Measurements from ENCODE around the gene FLT3. TPM values are rescaled to one million over a fixed set of nuclear protein-coding genes. Genes with fewer than 3 reads are reported as not detected.

Gene FLT3
- total and polyA plus RNA-seq, 10 of the 15 experiments (the other 5 are each of a cell fraction or from before 2014, with no cell fraction given), result 0.04 to 0.19 (median 0.11) TPM; not detected in 1

- TF ChIP-seq NFXL1 (IDR thresholded peaks at IDR 0.05; ENCODE audit: borderline replicate concordance) (no peak), BHLHE40 (IDR thresholded peaks at IDR 0.05; ENCODE audit: borderline replicate concordance in 1 of 2, low read depth in 2 of 2, low read length in 1 of 2) (no peak), BACH1 (IDR thresholded peaks at IDR 0.05; ENCODE audit: borderline replicate concordance) (no peak), DPF2 (IDR thresholded peaks at IDR 0.05) (no peak), ZZZ3 (IDR thresholded peaks at IDR 0.05; ENCODE audit: control insufficient read depth, insufficient read length, low read depth) (no peak), CHD1 (IDR thresholded peaks at IDR 0.05; ENCODE audit: low read depth, low read length) (no peak), MTA3 (IDR thresholded peaks at IDR 0.05; ENCODE audit: borderline replicate concordance, low read length) (no peak), ZNF207 (IDR thresholded peaks at IDR 0.05; ENCODE audit: borderline replicate concordance) (no peak), MAX (IDR thresholded peaks at IDR 0.05; ENCODE audit: low read depth, low read length) (no peak)
Observed at GRCh38 chr13:27979001-27979643, 121.3 kb downstream of the FLT3 start (continued).

DNA sequence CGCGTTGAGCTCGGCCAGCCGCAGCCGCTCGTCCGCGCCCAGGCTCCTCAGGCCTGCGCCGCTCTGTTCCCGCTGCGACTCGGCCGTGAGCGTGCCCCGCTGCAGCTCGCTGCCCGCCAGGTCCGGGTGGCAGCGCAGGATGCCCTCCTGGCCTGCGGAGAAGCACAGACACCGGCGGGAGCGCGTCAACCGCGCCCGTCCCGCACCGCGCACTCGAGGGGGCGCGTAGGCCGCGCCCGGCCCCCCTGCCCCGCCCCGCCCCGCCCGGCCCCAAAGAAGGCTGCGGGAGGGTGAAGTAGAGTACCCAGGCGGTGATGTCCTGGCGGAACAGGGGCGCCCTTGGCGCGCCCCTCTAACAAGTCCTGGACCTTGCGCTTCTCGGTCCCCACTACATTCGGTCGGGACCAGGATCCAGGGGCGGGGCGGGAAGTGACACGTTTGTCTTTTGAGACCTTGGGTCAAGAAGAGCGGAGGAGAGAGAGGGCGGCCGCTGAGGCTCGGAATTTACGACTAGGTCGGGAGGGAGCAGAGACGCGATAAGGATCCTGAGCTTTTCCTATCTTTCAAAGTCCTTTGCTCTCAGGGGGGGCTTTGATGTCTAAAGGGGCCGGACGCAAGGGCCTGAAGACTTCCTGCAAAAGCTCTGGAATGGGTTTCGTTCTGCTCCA, 121.9 kb downstream of the FLT3 start:
- H4K20me1 ChIP-seq (ENCODE audit: control insufficient read depth, insufficient read depth), result no peaks in the 10 kb centered on the region
- no peak overlapping the region for H3K27ac ChIP-seq (ENCODE audit: control insufficient read depth, insufficient read depth)
- no peaks in the 10 kb centered on the region for H3K79me2 ChIP-seq (ENCODE audit: control insufficient read depth, insufficient read depth, low read length)
- ChIA-PET RAD21 (ENCODE audit: unreplicated experiment) (no interaction called here), POLR2A (no interaction called here), CTCF (interaction anchor here (9.6 kb wide), 1 partner anchor 150 kb away, joined by 238 read pairs; no protein-coding TSS in a partner anchor), SMC1A (ENCODE audit: uncharacterized antibody, unreplicated experiment) (interaction anchor here (0.6 kb wide), 1 partner anchor 152 kb away, joined by 3 read pairs; no protein-coding TSS in a partner anchor)
- H3K4me1 ChIP-seq (ENCODE audit: control insufficient read depth, insufficient read depth, low read length), result no peaks in the 10 kb centered on the region
- BruUV-seq (replicated peaks), result no TSS peak
- H2AFZ ChIP-seq (ENCODE audit: control insufficient read depth, low read depth, low read length), result no peak overlapping the region
- FAIRE-seq (no peak), ATAC-seq (no peak; the same call in 2 of the 3 replicates), DNase-seq (ENCODE audit: low read depth, low spot score) (no peak)
- in situ Hi-C loops (cut with MboI) (no loop called here), intact Hi-C loops (cut with micrococcal nuclease; ENCODE audit: unreplicated experiment) (no loop called here)
- H3K4me2 ChIP-seq (ENCODE audit: control insufficient read depth, insufficient read depth), result no peak overlapping the region
- no peaks in the 10 kb centered on the region for H3K36me3 ChIP-seq (ENCODE audit: control insufficient read depth in 2 of 2, insufficient read depth in 2 of 2, low read length in 1 of 2)
- no peak overlapping the region for H3K4me3 ChIP-seq
- H3K9ac ChIP-seq (ENCODE audit: control insufficient read depth, insufficient read depth, low read length), result no peak overlapping the region
- no peaks in the 10 kb centered on the region for H3K9me3 ChIP-seq (replicated peaks; ENCODE audit: control insufficient read depth, insufficient read depth, low read length)
- 7% methylated on average over 37 of the region's 65 CpGs for WGBS (ENCODE audit: insufficient coverage, insufficient replicate concordance, low lambda C conversion rate, missing lambda C conversion rate)
- peaks cover 27 to 47% of the 10 kb centered on the region in 2 experiments for H3K27me3 ChIP-seq (replicated peaks in 1 of 2; ENCODE audit: control insufficient read depth in 2 of 2, insufficient read depth in 2 of 2, low read length in 1 of 2)
- no peak for TF ChIP-seq RFX5 (IDR thresholded peaks at IDR 0.05; ENCODE audit: low read depth, low read length)
- no peak for TF ChIP-seq KAT2A (conservative IDR thresholded peaks at IDR 0.05; ENCODE audit: control insufficient read depth, low read depth, low read length)
- no peak for TF ChIP-seq JUND (IDR thresholded peaks at IDR 0.05; ENCODE audit: low read depth, low read length)
- no peak for TF ChIP-seq NR2F1 (conservative IDR thresholded peaks at IDR 0.05)
